Activated CD4-positive, CD25-positive, alpha-beta regulatory T cell treated with anti-CD3 and anti-CD28 coated beads, Interleukin-2, amount 50 U/mL, for 72 hours (primary cell): ENCODE data around the gene UVRAG.
"Not testable (repeated sequence)": the region's sequence is repeated elsewhere in the genome, so short reads cannot be mapped to it uniquely, and the experiment has no call there.

Source experiments
- DNase-seq: peaks from one replicate; pipeline ENCODE4 v3.0.0; 2021

The UVRAG gene

GRCh38 chr11:75968021-75968625 is 153.1 kb downstream of the UVRAG start:
- DNase-seq = no peak

GRCh38 chr11:75969626-75970308 is 154.8 kb downstream of the UVRAG start:
- DNase-seq = no peak

DNA sequence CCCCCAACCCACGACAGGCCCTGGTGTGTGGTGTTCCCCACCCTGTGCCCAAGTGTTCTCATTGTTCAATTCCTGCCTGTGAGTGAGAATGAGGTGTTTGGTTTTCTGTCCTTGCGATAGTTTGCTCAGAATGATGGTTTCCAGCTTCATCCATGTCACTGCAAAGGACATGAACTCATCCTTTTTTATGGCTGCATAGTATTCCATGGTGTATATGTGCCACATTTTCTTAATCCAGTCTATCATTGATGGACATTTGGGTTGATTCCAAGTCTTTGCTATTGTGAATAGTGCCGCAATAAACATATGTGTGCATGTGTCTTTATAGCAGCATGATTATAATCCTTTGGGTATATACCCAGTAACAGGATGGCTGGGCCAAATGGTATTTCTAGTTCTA is 158.7 kb downstream of the UVRAG start:
- DNase-seq = not testable (repeated sequence)

DNA sequence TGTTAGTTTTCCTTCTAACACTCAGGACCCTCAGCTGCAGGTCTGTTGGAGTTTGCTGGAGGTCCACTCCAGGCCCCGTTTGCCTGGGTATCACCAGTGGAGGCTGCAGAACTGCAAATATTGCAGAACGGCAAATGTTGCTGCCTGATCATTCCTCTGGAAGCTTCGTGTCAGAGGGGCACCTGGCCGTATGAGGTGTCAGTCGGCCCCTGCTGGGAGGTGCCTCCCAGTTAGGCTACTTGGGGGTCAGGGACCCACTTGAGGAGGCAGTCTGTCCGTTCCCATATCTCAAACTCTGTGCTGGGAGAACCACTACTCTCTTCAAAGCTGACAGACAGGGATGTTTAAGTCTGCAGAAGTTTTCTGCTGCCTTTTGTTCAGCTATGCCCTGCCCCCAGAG is 164.1 kb downstream of the UVRAG start:
- DNase-seq = not testable (repeated sequence)

- not testable (repeated sequence) for DNase-seq
These were observed 164.5 kb downstream of the UVRAG start for GRCh38 chr11:75979479-75980027.

GRCh38 chr11:75980031-75980430 is 165.0 kb downstream of the UVRAG start:
- no peak for DNase-seq

DNA sequence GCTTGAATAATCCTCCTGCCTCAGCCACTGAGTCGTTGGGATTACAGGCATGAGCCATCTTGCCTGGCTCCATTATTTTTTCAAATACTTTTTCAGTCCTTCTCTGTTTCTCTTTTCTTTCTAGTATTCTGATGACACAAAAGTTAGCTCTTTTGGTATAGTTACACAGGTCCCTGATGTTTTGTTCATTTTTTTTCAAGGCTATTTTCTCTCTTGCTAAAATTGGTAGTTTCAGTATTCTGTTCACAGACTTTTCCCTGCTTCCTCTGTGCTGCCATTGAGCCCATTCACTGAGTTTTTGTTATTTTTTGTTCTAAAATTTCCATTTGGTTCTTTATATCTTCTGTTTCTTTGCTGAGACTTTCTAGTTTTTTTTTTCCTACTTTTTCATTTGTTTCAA is 166.5 kb downstream of the UVRAG start:
- no peak for DNase-seq

DNA sequence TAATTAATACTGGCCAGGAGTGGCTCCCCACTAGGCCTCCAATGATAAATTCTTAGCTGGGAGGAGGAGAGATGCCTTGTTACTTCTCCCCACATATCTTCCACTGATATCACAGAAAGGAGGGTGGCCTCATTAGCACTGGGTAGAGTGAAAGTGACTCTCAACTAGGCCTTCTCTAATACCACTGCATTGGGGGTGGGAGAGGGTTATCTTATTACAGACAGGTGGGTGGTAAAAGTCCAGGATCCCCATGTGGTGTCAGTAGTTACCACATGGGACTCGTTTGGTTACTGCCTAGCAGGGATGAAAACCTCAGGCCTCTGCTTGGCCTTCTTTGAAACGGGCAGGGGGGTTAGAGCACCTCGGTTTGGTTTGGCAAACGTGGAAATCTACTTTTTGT is 167.3 kb downstream of the UVRAG start:
- no peak for DNase-seq

- DNase-seq = no peak
These were observed 172.0 kb downstream of the UVRAG start for GRCh38 chr11:75986966-75987365.

- DNase-seq = no peak
These were observed 178.1 kb downstream of the UVRAG start for GRCh38 chr11:75993126-75993525.

GRCh38 chr11:75994616-75995015 is 179.6 kb downstream of the UVRAG start:
- no peak for DNase-seq

DNA sequence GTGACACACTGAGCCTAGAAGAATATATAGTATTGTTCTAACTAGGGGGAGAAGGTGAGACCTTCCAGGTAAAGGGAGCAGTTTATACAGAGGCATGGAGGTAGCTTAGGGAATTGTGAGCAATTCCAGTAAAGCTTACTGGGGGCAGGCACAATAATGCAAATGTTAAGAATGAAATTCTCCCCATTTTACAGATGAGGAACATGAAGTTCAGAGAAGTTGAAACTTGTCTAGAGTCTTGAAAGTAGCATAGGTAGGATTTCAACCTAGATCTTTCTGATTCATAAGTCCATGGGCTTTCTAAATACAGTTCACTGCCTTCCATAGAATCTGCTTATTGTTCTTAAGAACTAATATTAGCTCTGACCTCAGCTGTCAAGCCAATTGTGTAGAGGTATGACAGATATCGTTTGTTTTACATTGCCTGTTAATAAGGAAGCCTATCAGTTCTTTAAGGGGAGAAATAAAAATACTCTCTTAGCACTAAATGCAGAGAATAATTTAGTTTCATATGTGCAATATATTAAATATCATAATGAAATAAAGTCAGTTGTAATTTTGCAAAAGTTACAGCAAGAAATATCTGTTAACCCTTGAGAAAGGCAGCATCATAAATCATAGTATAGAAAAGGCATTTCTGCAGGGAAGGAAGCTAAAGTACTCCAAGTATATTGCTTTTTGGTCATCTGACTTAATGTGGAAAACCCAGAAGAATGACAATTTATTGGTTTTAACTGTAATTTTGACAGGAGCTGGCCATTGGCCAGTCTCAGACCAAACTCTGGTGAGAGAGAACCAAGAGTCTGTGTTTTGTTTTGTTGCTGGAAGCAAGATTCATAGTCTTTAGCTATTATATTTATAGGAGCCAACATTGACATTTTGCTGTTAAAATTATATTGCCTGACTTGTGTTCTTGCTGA is 181.8 kb downstream of the UVRAG start:
- DNase-seq = no peak

- no peak for DNase-seq
These were observed 189.4 kb downstream of the UVRAG start for GRCh38 chr11:76004400-76004799.

- no peak for DNase-seq
These were observed 190.7 kb downstream of the UVRAG start for GRCh38 chr11:76005756-76006155.

GRCh38 chr11:76007166-76007565 is 192.2 kb downstream of the UVRAG start:
- DNase-seq = no peak

GRCh38 chr11:76008474-76008873 is 193.5 kb downstream of the UVRAG start:
- DNase-seq = no peak

DNA sequence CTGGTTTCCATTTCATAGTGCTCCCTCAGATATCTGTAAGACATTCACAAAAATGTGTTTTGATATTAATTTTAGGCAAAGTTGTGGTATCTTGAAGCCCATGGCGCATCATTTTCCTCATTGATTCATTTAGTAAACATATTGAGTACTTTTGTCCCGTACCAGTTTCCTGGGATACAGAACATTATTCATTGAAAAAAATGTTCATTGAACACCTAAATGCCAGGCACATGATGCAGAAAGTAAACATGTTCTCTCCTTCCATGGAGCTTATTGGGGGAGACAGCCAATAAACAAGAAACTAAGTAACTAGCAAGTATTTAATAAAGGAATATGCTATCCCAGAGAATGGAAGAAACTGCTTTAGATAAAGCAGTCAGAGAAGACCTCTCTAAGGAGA is 195.0 kb downstream of the UVRAG start:
- DNase-seq = no peak

DNA sequence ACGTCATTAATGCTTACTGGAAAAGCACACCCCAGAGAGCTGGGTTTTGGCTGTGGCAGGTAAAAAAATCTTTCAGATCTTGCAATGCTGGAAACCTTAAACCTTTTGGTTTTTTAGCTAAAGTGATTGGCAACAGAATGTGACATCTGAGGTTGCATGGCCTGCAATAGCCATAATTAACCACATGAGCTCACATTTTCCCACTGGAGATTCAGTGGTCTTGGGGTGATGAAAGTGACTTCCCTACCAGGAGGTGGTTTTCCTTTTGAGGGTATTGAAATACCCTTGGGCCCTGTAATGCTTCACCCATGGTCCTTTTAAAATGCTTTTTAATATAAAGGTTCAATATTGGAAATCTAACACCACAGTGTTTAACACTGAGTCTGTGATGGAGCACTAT is 198.5 kb downstream of the UVRAG start:
- DNase-seq = no peak

- no peak for DNase-seq
These were observed 208.4 kb downstream of the UVRAG start for GRCh38 chr11:76023236-76024068.

- DNase-seq = no peak
These were observed 210.1 kb downstream of the UVRAG start for GRCh38 chr11:76025068-76025467.

- no peak for DNase-seq
These were observed 210.8 kb downstream of the UVRAG start for GRCh38 chr11:76025817-76026216.

- no peak for DNase-seq
These were observed 211.3 kb downstream of the UVRAG start for GRCh38 chr11:76026281-76026680.

- DNase-seq = no peak
These were observed 211.9 kb downstream of the UVRAG start for GRCh38 chr11:76026862-76027261.
